B cell (primary cell): ENCODE results near the gene C6orf15.

Experiments used
- EZH2 ChIP-seq: IDR thresholded peaks from 2 replicates; pipeline ENCODE4 v1.6.1; 2012; ENCODE audit warnings: borderline replicate concordance, low read depth, mild to moderate bottlenecking, moderate library complexity, low read length; ENCODE audit not compliant: insufficient read depth, poor library complexity, severe bottlenecking
- TF ChIP-seq, protein P1 (sequence below): fragments of 200-600 bp; IDR thresholded peaks from one replicate; pipeline ENCODE4 v1.8.0; 2022; ENCODE audit warnings: antibody characterized with exemption, mild to moderate bottlenecking

DNA sequence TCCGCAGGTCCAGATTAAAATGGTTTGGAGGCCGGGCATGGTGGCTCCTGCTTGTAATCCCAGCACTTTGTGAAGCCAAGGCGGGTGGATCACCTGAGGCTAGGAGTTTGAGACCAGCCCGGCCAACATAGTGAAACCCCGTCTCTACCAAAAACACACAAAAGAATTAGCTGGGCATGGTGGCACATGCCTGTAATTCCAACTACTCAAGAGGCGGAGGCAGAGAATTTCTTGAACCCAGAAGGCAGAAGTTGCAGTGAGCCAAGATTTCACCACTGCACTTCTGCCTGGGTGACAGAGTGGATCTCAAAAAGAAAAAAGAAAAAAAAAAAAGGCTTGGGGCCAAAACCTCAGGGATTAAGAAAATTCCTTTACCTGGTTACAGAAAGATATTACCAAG is 30.5 kb downstream of the C6orf15 start:
- TF ChIP-seq, protein P1, sequence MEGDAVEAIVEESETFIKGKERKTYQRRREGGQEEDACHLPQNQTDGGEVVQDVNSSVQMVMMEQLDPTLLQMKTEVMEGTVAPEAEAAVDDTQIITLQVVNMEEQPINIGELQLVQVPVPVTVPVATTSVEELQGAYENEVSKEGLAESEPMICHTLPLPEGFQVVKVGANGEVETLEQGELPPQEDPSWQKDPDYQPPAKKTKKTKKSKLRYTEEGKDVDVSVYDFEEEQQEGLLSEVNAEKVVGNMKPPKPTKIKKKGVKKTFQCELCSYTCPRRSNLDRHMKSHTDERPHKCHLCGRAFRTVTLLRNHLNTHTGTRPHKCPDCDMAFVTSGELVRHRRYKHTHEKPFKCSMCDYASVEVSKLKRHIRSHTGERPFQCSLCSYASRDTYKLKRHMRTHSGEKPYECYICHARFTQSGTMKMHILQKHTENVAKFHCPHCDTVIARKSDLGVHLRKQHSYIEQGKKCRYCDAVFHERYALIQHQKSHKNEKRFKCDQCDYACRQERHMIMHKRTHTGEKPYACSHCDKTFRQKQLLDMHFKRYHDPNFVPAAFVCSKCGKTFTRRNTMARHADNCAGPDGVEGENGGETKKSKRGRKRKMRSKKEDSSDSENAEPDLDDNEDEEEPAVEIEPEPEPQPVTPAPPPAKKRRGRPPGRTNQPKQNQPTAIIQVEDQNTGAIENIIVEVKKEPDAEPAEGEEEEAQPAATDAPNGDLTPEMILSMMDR: no peak
- no peak for TF ChIP-seq EZH2
